Activated CD4-positive, alpha-beta T cell treated with anti-CD3 and anti-CD28 coated beads, Interleukin-2, amount 50 U/mL, for 4 hours (primary cell): ENCODE data around the gene IFI27.
"Not testable (repeated sequence)": the region's sequence is repeated elsewhere in the genome, so short reads cannot be mapped to it uniquely, and the experiment has no call there.

Experiments used
- DNase-seq, 2 experiments: peaks; one replicate each; pipeline ENCODE4 v3.0.0-alpha.2; 2020

The IFI27 gene

GRCh38 chr14:94126800-94127199 is 16.3 kb downstream of the IFI27 start:
- no peak for DNase-seq

DNA sequence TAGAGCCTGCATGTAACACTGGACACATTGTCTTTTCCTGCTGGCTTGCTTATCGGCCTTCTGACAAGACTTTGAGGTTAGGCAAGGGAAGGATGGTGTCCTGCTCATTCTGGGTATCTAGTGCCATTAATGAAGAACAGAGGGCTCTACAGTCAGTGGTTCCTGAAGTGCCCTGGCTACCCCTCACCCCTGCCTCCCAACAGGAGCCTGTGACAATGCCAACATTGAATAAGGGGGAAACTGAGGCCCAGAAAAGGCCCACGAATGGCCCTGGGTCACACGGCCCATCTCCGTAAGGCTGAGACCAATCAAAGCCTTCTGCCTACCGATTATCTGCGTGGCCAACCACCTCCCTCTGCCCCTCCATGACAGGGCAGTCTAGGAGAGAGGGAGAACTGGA is 16.8 kb downstream of the IFI27 start:
- DNase-seq = no peak

- no peak for DNase-seq
Observed at GRCh38 chr14:94128216-94128839, 17.8 kb downstream of the IFI27 start.

GRCh38 chr14:94129111-94129757 is 18.7 kb downstream of the IFI27 start, which contains the start of gene IFI27L2:
TSS of gene IFI27L2 (minus strand) at chr14:94129604. CDS start at chr14:94129564, 40 bp downstream.
- peak; percentile 40 to 44 for DNase-seq

- peak in 1 of 2 experiments; percentile 8 for DNase-seq
Observed at GRCh38 chr14:94129758-94130414, 19.4 kb downstream of the IFI27 start.

GRCh38 chr14:94132285-94132887 is 21.9 kb downstream of the IFI27 start:
- peak; percentile 53 for DNase-seq

GRCh38 chr14:94135476-94135875 is 24.9 kb downstream of the IFI27 start:
- no peak for DNase-seq

- peak; percentile 80 to 87 for DNase-seq
Observed at GRCh38 chr14:94136575-94137331, 26.2 kb downstream of the IFI27 start.

DNA sequence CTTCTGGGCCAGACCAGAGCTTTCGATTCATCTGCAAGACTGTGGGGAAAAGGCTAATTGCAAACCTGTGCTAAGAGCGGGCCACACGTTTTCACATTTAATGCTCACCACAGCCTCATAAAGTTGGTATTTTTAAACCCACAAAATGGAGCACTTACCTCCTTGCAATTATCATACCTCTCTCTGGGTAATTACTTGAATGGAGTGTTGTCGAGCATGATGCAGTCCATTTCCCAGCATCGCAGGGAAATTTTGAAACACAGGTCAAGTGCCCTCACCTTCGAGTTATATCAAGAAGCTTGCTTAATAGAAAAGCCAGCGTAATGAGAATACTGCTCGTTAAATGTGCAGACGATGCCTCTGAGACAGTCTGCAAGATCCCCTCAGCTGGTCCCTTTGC is 27.7 kb downstream of the IFI27 start:
- DNase-seq = no peak

DNA sequence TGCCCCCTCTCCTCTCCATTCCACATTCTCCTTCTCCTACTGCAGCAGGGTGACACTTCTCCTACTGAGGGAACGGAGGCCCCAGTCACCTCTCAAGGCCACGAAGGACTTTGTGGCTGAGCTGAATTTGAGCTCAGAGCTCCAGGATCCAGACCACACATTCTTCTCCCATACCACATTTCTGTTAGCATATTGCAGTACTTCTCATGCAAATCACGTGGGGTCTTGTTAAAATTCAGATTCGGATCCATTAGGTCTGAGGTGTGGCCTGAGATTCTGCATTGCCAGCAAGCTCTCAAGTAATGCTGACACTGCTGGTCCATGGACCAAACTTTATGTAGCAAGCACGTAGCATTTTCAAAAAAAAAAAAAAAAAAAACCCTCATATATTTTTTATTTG is 28.5 kb downstream of the IFI27 start:
- DNase-seq = no peak

DNA sequence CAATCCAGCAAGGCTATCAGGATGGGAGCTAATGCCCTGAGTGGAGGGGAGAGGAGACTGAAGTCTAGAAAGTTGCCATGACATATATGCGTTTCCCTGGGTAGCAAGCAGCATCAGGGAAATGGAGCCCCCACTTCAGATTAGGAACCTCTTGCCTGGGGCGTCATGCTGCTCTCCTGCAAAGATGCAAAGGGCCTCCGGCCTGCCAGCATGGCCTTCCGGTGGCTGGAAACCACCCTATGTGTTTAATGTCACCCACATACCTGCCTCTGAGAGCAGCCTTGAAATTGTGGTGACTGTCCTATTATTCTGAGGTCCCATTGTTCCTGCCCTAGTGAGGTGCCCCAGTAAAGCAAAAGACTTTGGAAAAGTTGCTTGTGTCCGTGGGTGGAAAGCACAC is 28.9 kb downstream of the IFI27 start:
- no peak for DNase-seq

DNA sequence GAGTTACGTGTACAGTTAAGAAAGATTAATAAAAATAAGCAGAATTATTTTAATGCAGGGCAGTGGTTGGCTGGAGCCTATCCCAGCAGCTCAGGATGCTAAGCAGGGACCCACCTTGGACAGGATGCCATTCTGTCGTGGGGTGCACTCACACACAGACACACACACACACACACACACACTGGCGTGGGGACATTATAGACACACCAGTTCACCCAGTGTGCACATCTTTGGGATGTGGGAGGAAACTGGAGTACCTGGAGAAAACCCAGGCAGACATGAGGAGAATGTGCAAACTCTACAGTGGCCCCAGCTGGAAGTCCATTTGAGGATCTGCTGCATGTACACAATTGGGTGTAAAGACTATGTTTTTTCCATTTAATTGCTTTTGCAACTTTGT is 31.7 kb downstream of the IFI27 start:
- DNase-seq = no peak

GRCh38 chr14:94142836-94143235 is 32.3 kb downstream of the IFI27 start:
- DNase-seq = no peak

- no peak for DNase-seq
Observed at GRCh38 chr14:94143239-94143638, 32.7 kb downstream of the IFI27 start.

DNA sequence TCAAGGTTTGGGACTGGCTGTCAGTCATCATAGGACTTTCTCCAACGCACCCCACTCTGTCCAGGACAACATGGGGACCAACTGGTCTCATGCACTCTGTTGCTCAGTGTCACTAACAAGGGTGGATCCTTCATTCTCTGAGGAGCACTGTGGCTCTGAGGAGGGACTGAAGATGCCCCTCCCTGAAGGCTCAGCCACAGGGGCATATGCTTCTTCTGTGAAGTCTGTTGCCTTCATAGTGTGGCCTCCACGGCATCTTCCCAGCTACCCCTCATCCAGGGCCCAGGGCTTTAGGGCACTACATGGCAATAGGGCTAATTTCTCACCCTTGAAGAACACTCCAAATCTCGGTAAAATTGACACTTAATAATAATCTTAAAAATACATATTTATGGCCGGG is 33.2 kb downstream of the IFI27 start:
- DNase-seq = no peak

DNA sequence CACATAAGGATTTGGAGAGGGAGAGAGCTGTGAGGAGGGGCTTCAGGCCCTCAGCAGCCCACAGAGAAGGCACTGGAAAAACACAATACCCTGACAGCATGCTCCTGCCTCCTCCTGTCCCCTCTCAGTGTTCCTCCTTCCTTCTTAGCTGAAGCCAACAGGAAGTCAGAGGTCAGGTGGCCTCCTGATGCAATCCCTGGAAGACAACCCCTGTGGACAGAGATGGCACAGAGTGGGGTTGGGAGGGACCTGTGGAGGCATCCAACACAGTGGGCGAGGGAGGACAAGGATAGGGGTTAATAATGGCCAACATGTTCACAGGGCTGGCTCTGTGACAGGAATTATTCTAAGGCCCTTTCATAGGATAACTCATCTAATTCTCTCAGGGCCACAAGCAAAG is 34.2 kb downstream of the IFI27 start:
- DNase-seq = no peak

DNA sequence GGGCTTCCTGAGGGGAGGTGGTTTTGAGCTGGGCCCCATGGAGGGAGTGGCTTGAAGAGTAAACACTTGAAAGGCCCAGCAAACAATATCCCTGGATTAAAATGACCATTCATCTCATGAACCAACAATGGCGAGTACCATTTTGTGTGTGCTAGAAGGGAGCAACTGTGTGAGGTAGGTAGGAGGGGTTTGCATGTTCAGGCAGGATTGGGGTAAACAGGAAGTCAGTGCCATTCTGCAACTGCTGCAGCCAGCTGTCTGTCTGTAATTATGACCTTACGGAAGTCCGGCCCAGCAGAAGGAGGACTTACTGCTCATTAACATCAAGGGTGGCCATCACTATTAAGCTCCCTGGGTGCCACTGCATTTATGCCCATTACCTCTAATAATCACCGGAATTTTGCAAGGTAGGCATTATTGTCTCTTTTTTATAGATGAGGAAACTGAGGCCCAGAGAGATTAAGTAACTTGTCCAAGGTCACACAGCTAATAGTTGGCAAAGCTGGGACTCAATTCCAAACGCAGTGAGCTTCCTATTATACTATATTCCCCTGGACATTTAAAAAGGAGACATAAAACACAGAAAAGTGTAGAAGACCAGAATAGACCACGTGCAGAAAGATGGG is 35.5 kb downstream of the IFI27 start:
- no peak for DNase-seq

DNA sequence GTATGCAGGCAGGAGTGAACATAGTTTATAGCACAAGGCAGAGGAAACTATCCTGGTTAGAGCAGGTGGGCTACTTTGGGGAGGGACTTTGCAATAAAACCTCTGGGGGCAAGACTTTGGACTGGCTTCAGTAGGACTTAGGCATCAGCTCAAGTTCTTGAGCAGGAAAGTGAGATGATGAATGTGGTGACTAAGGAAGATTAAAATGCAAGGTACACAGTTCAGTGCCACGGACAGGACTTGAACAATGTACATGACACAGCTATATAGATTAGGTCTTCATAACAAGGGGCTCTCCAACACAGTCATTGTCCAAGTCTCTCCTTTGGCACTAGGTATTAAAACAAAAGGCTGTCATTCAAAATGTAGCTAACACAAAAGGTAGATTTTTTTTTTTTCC is 42.1 kb downstream of the IFI27 start:
- DNase-seq = no peak

GRCh38 chr14:94153750-94154342 is 43.3 kb downstream of the IFI27 start:
- no peak for DNase-seq

- DNase-seq = not testable (repeated sequence)
Observed at GRCh38 chr14:94156143-94156542, 45.6 kb downstream of the IFI27 start.

- DNase-seq = no peak
Observed at GRCh38 chr14:94157197-94157596, 46.7 kb downstream of the IFI27 start.

DNA sequence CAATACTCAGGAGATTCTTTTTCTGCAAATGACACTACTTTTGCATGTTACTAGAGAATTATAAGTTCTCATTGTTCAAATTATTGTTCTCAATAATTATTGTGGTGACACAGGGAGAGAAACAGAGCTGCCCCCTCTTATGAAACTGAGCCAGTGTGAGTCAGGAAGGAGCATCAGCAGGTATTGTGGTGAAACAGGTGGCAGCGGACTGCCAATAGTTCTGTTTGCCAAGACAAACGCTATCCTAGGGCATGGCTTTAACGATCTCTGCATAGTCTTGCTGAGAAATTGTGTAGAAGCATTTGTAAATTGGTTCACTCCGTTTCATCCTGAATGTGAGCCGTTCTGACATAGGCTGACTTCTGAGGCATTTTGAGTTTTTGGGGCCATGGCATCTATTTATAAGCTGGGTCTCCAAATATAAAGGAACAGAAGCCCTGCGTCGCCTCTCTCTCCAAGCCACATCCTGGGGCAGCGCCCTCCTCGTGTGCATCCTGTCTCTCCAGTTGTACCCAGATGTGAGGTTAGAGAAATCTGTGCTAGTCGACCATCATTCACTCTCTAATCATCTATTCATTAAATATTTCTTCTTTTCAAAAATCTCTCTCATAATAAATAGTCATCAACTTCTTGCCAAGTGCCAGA is 47.8 kb downstream of the IFI27 start:
- DNase-seq = no peak
